GM18505 (cell line): ENCODE data around the gene TMEM98.
"Not testable (repeated sequence)": the region's sequence is repeated elsewhere in the genome, so short reads cannot be mapped to it uniquely, and the experiment has no call there.

Experiments used
- ATAC-seq: cut with Tn5 transposase; IDR thresholded peaks from one replicate; pipeline ENCODE4 v1.9.1; 2021; ENCODE audit not compliant: unreplicated experiment
- POLR2A ChIP-seq: IDR thresholded peaks from 4 replicates; pipeline ENCODE4 v1.6.1; 2011; ENCODE audit warnings: borderline replicate concordance; ENCODE audit not compliant: insufficient read depth, insufficient read length; ENCODE audit errors: extremely low read depth

The TMEM98 gene

GRCh38 chr17:32962320-32962711 is 34.4 kb downstream of the TMEM98 start:
- no peak for ATAC-seq
- no peak for TF ChIP-seq POLR2A

GRCh38 chr17:32964541-32964940 is 36.6 kb downstream of the TMEM98 start:
- ATAC-seq = no peak
- TF ChIP-seq POLR2A = no peak

GRCh38 chr17:32969231-32969630 is 41.3 kb downstream of the TMEM98 start:
- not testable (repeated sequence) for ATAC-seq

GRCh38 chr17:32970281-32970680 is 42.3 kb downstream of the TMEM98 start:
- ATAC-seq = no peak
- TF ChIP-seq POLR2A = no peak

- TF ChIP-seq POLR2A = no peak
- no peak for ATAC-seq
Observed at GRCh38 chr17:32971171-32971570, 43.2 kb downstream of the TMEM98 start.

GRCh38 chr17:32976131-32976530 is 48.2 kb downstream of the TMEM98 start:
- no peak for TF ChIP-seq POLR2A
- no peak for ATAC-seq

GRCh38 chr17:32976605-32977004 is 48.7 kb downstream of the TMEM98 start:
- no peak for TF ChIP-seq POLR2A
- ATAC-seq = no peak

- TF ChIP-seq POLR2A = no peak
Observed at GRCh38 chr17:32980230-32980629, 52.3 kb downstream of the TMEM98 start.

GRCh38 chr17:32981611-32982010 is 53.7 kb downstream of the TMEM98 start:
- ATAC-seq = not testable (repeated sequence)

More at GRCh38 chr17:32980230-32980629, 52.3 kb downstream of the TMEM98 start:
- no peak for ATAC-seq

GRCh38 chr17:32985050-32985756 is 57.2 kb downstream of the TMEM98 start:
- TF ChIP-seq POLR2A = no peak
- no peak for ATAC-seq

- not testable (repeated sequence) for ATAC-seq
Observed at GRCh38 chr17:32987453-32987805, 59.5 kb downstream of the TMEM98 start.

GRCh38 chr17:32987868-32988267 is 59.9 kb downstream of the TMEM98 start:
- ATAC-seq = not testable (repeated sequence)

- TF ChIP-seq POLR2A = no peak
- ATAC-seq = no peak
Observed at GRCh38 chr17:32988481-32989101, 60.6 kb downstream of the TMEM98 start.

GRCh38 chr17:32992321-32993033 is 64.5 kb downstream of the TMEM98 start:
- TF ChIP-seq POLR2A = no peak
- no peak for ATAC-seq

GRCh38 chr17:32993977-32994376 is 66.0 kb downstream of the TMEM98 start:
- no peak for TF ChIP-seq POLR2A
- no peak for ATAC-seq
